ENCODE measurements around the gene CFAP221.

The CFAP221 gene

GRCh38 chr2:119680457-119681202, 136.4 kb downstream of the CFAP221 start:
- no peaks in the 10 kb centered on the region for H3K9me3 ChIP-seq (ENCODE audit: insufficient read depth, low read length)
- H3K4me3 ChIP-seq (ENCODE audit: insufficient read length, low read depth), result no peak overlapping the region
- no peaks in the 10 kb centered on the region for H3K27me3 ChIP-seq (ENCODE audit: insufficient read depth, insufficient read length)
- no peak overlapping the region for H3K9ac ChIP-seq (ENCODE audit: insufficient read length, low read depth)
- no peak for DNase-seq (ENCODE audit: low read depth, low spot score)
- H3K36me3 ChIP-seq (ENCODE audit: insufficient read depth, insufficient read length, low read length), result peaks cover 33% of the 10 kb centered on the region
- peaks cover 12% of the 10 kb centered on the region for H3K4me1 ChIP-seq (ENCODE audit: insufficient read depth, insufficient read length)
- TF ChIP-seq YY1 (IDR thresholded peaks at IDR 0.05; ENCODE audit: insufficient read depth, insufficient read length) (no peak), SUZ12 (IDR thresholded peaks at IDR 0.05; ENCODE audit: extremely low read depth, insufficient read depth, insufficient read length) (no peak), ZNF274 (IDR thresholded peaks at IDR 0.05; ENCODE audit: low read depth, low read length) (no peak)

- TF ChIP-seq ZNF274 (IDR thresholded peaks at IDR 0.05; ENCODE audit: low read depth, low read length), result no peak
- TF ChIP-seq SUZ12 (IDR thresholded peaks at IDR 0.05; ENCODE audit: extremely low read depth, insufficient read depth, insufficient read length), result no peak
- TF ChIP-seq YY1 (IDR thresholded peaks at IDR 0.05; ENCODE audit: insufficient read depth, insufficient read length), result no peak
- Histone ChIP-seq H3K9ac (ENCODE audit: insufficient read length, low read depth) (no peak overlapping the region), H3K4me3 (ENCODE audit: insufficient read length, low read depth) (no peak overlapping the region), H3K36me3 (ENCODE audit: insufficient read depth, insufficient read length, low read length) (peaks cover 35% of the 10 kb centered on the region), H3K9me3 (ENCODE audit: insufficient read depth, low read length) (no peaks in the 10 kb centered on the region), H3K4me1 (ENCODE audit: insufficient read depth, insufficient read length) (peaks cover 12% of the 10 kb centered on the region), H3K27me3 (ENCODE audit: insufficient read depth, insufficient read length) (no peaks in the 10 kb centered on the region)
- DNase-seq (ENCODE audit: low read depth, low spot score), result no peak
Measured at GRCh38 chr2:119681203-119681867, 137.1 kb downstream of the CFAP221 start.

GRCh38 chr2:119681868-119682220, 137.6 kb downstream of the CFAP221 start:
- DNase-seq (ENCODE audit: low read depth, low spot score), result no peak
- Histone ChIP-seq H3K9me3 (ENCODE audit: insufficient read depth, low read length) (no peaks in the 10 kb centered on the region), H3K36me3 (ENCODE audit: insufficient read depth, insufficient read length, low read length) (peaks cover 40% of the 10 kb centered on the region), H3K4me3 (ENCODE audit: insufficient read length, low read depth) (no peak overlapping the region), H3K9ac (ENCODE audit: insufficient read length, low read depth) (no peak overlapping the region), H3K4me1 (ENCODE audit: insufficient read depth, insufficient read length) (peaks cover 12% of the 10 kb centered on the region), H3K27me3 (ENCODE audit: insufficient read depth, insufficient read length) (no peaks in the 10 kb centered on the region)
- TF ChIP-seq ZNF274 (IDR thresholded peaks at IDR 0.05; ENCODE audit: low read depth, low read length) (no peak), SUZ12 (IDR thresholded peaks at IDR 0.05; ENCODE audit: extremely low read depth, insufficient read depth, insufficient read length) (no peak), YY1 (IDR thresholded peaks at IDR 0.05; ENCODE audit: insufficient read depth, insufficient read length) (no peak)

- DNase-seq (ENCODE audit: low read depth, low spot score), result no peak
- no peak overlapping the region for H3K4me3 ChIP-seq (ENCODE audit: insufficient read length, low read depth)
- H3K4me1 ChIP-seq (ENCODE audit: insufficient read depth, insufficient read length), result peaks cover 12% of the 10 kb centered on the region
- H3K27me3 ChIP-seq (ENCODE audit: insufficient read depth, insufficient read length), result no peaks in the 10 kb centered on the region
- H3K36me3 ChIP-seq (ENCODE audit: insufficient read depth, insufficient read length, low read length), result peaks cover 48% of the 10 kb centered on the region
- TF ChIP-seq YY1 (IDR thresholded peaks at IDR 0.05; ENCODE audit: insufficient read depth, insufficient read length) (no peak), ZNF274 (IDR thresholded peaks at IDR 0.05; ENCODE audit: low read depth, low read length) (no peak), SUZ12 (IDR thresholded peaks at IDR 0.05; ENCODE audit: extremely low read depth, insufficient read depth, insufficient read length) (no peak)
- H3K9me3 ChIP-seq (ENCODE audit: insufficient read depth, low read length), result no peaks in the 10 kb centered on the region
- H3K9ac ChIP-seq (ENCODE audit: insufficient read length, low read depth), result no peak overlapping the region
Measured at GRCh38 chr2:119682578-119682977, 138.3 kb downstream of the CFAP221 start.

GRCh38 chr2:119683074-119683712, 138.9 kb downstream of the CFAP221 start:
- H3K9ac ChIP-seq (ENCODE audit: insufficient read length, low read depth), result peak overlapping the region; percentile 23
- H3K4me3 ChIP-seq (ENCODE audit: insufficient read length, low read depth), result no peak overlapping the region
- peaks cover 12% of the 10 kb centered on the region for H3K4me1 ChIP-seq (ENCODE audit: insufficient read depth, insufficient read length)
- H3K9me3 ChIP-seq (ENCODE audit: insufficient read depth, low read length), result no peaks in the 10 kb centered on the region
- H3K36me3 ChIP-seq (ENCODE audit: insufficient read depth, insufficient read length, low read length), result peaks cover 51% of the 10 kb centered on the region
- no peak for DNase-seq (ENCODE audit: low read depth, low spot score)
- H3K27me3 ChIP-seq (ENCODE audit: insufficient read depth, insufficient read length), result no peaks in the 10 kb centered on the region
- no peak for TF ChIP-seq SUZ12 (IDR thresholded peaks at IDR 0.05; ENCODE audit: extremely low read depth, insufficient read depth, insufficient read length)
- TF ChIP-seq YY1 (IDR thresholded peaks at IDR 0.05; ENCODE audit: insufficient read depth, insufficient read length), result no peak
- TF ChIP-seq ZNF274 (IDR thresholded peaks at IDR 0.05; ENCODE audit: low read depth, low read length), result no peak

- Histone ChIP-seq H3K4me3 (ENCODE audit: insufficient read length, low read depth) (no peak overlapping the region), H3K27me3 (ENCODE audit: insufficient read depth, insufficient read length) (no peaks in the 10 kb centered on the region), H3K36me3 (ENCODE audit: insufficient read depth, insufficient read length, low read length) (peaks cover 57% of the 10 kb centered on the region), H3K4me1 (ENCODE audit: insufficient read depth, insufficient read length) (peaks cover 12% of the 10 kb centered on the region), H3K9ac (ENCODE audit: insufficient read length, low read depth) (peak overlapping the region; percentile 23), H3K9me3 (ENCODE audit: insufficient read depth, low read length) (no peaks in the 10 kb centered on the region)
- DNase-seq (ENCODE audit: low read depth, low spot score), result no peak
- TF ChIP-seq ZNF274 (IDR thresholded peaks at IDR 0.05; ENCODE audit: low read depth, low read length) (no peak), SUZ12 (IDR thresholded peaks at IDR 0.05; ENCODE audit: extremely low read depth, insufficient read depth, insufficient read length) (no peak), YY1 (IDR thresholded peaks at IDR 0.05; ENCODE audit: insufficient read depth, insufficient read length) (no peak)
Measured at GRCh38 chr2:119683713-119684443, 139.6 kb downstream of the CFAP221 start.

Data from NT2/D1 (cell line).